Naive thymus-derived CD8-positive, alpha-beta T cell (primary cell): ENCODE results near the gene PTN. TPM values are rescaled to one million over a fixed set of nuclear protein-coding genes. Genes with fewer than 3 reads are reported as not detected.

Experiments used
- ATAC-seq, 2 donors: fragments of 150-1000 bp; cut with Tn5 transposase in 1 of 2; sonication (Bioruptor Pico), chemical (Tn5 transposase) in 1 of 2; 1 replicate in 1 of 2; 2 replicates in 1 of 2; pipeline ENCODE4 v1.10.0; 2021; ENCODE audit warnings: mild to moderate bottlenecking in 2 of 2, moderate library complexity in 2 of 2
- POLR2A ChIA-PET: fragments of 350-600 bp; sonication (Branson Sonifier 250); formaldehyde crosslinking; loops from one replicate; lab custom pipeline; 2021; ENCODE audit warnings: antibody characterized with exemption; lab: Charles Lee
- DNase-seq, 10 donors: peaks; one replicate each; pipeline versions ENCODE4 v3.0.0 to v3.0.0-alpha.2; 2020 to 2022
- H3K27ac Mint-ChIP-seq, 10 donors: one replicate each; pipeline ENCODE4 v1.8.0; 2020 to 2022; ENCODE audit warnings: mild to moderate bottlenecking in 10 of 10, mixed read lengths in 10 of 10, moderate library complexity in 4 of 10, inconsistent platforms in 1 of 10
- H3K27me3 Mint-ChIP-seq, 5 donors: one replicate each; pipeline ENCODE4 v1.8.0; 2021 to 2022; ENCODE audit warnings: mixed read lengths in 5 of 5
- H3K36me3 Mint-ChIP-seq, 3 donors: one replicate each; pipeline ENCODE4 v1.8.0; 2020 to 2022; ENCODE audit warnings: mixed read lengths in 3 of 3, mild to moderate bottlenecking in 2 of 3, inconsistent platforms in 1 of 3
- H3K4me1 Mint-ChIP-seq, 4 donors: one replicate each; pipeline ENCODE4 v1.8.0; 2021 to 2022; ENCODE audit warnings: mixed read lengths in 4 of 4
- H3K4me3 Mint-ChIP-seq, 10 donors: one replicate each; pipeline ENCODE4 v1.8.0; 2020 to 2022; ENCODE audit warnings: mild to moderate bottlenecking in 10 of 10, mixed read lengths in 10 of 10, moderate library complexity in 6 of 10, inconsistent platforms in 1 of 10
- H3K9me3 Mint-ChIP-seq, 9 donors: one replicate each; pipeline ENCODE4 v1.8.0; 2020 to 2022; ENCODE audit warnings: mixed read lengths in 9 of 9, mild to moderate bottlenecking in 3 of 9, inconsistent platforms in 1 of 9, moderate library complexity in 1 of 9
- polyA plus RNA-seq, 3 donors: library from polyadenylated mRNA; unstranded; fragments of 300-500 nt; fragmentation: Illumina TruSeq; gene quantifications; one replicate each; pipeline ENCODE4 v1.2.3, GENCODE V29; 2021
- total RNA-seq, 8 experiments: library from RNA in 2 of 8; stranded (reverse) in 2 of 8; gene quantifications; one replicate each; pipeline ENCODE4 v1.2.3 and lab custom pipeline; 2021 to 2026

Gene PTN
- total and polyA plus RNA-seq, 5 experiments from 2014 or later = not detected

DNA sequence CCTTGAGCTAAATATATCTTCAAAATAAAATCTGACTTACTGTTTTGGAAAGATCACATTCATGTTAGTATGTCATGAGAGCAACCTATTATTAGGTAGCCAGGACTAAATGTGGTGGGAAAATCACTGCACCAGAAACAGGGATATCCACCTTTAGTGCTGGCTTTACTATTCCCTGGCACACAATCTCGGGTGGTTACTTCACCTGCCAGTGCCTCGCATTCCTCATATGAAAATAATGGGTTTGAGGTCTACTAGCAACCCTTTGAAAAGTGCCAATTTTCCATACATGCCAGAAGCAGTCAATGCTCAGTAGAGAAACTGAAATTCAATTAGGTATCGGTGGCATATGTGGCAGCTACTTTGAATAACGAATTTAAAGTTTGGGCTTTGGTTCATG lies 36.8 kb downstream of the PTN start:
- H3K4me3 Mint-ChIP-seq = no peak overlapping the region
- H3K27me3 Mint-ChIP-seq = no peaks in the 10 kb centered on the region
- ATAC-seq (no peak), DNase-seq (no peak)
- POLR2A ChIA-PET = no interaction called here
- peaks cover 0 to 11% (median 0%) of the 10 kb centered on the region in 9 donors for H3K9me3 Mint-ChIP-seq
- no peaks in the 10 kb centered on the region for H3K4me1 Mint-ChIP-seq
- H3K36me3 Mint-ChIP-seq = no peaks in the 10 kb centered on the region
- no peak overlapping the region for H3K27ac Mint-ChIP-seq

DNA sequence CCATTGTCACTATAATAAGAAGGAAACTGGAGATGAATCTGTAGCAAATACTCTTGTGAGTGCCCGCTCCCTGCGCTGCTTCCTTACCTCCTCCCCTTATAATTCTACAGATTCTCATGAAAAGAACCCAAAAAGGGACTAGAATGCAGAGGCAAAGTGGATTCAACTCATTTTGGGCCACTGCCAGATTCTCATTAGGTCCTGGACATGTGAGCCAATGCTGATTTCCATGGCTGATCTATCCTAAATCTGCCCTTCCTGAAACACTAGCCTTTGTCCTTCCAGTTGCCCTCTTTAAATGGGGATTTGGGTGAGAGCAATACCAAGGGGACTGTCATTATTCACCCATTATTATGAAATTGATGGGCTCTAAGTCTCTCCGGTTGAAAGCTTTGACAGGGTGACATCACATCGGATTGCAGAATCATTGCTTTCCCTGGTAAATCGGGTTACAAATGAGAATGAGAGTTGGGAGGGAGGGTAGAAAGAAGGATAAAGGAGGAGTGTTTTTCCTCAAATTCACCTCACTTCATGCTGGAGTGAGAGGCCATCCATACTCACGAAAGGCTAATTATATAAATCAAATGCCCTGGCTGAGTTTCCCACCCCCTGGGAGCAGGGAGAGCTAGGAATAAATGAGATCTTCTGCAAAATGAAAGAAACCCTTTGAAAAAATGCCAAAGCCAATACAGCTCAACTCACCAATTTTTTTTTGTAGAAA lies 37.5 kb downstream of the PTN start:
- Mint-ChIP-seq H3K36me3 (no peaks in the 10 kb centered on the region), H3K27me3 (no peaks in the 10 kb centered on the region), H3K27ac (no peak overlapping the region), H3K9me3 (peaks cover 0 to 11% (median 2%) of the 10 kb centered on the region in 9 donors), H3K4me3 (no peak overlapping the region), H3K4me1 (no peaks in the 10 kb centered on the region)
- DNase-seq (no peak), ATAC-seq (no peak)
- POLR2A ChIA-PET = no interaction called here

DNA sequence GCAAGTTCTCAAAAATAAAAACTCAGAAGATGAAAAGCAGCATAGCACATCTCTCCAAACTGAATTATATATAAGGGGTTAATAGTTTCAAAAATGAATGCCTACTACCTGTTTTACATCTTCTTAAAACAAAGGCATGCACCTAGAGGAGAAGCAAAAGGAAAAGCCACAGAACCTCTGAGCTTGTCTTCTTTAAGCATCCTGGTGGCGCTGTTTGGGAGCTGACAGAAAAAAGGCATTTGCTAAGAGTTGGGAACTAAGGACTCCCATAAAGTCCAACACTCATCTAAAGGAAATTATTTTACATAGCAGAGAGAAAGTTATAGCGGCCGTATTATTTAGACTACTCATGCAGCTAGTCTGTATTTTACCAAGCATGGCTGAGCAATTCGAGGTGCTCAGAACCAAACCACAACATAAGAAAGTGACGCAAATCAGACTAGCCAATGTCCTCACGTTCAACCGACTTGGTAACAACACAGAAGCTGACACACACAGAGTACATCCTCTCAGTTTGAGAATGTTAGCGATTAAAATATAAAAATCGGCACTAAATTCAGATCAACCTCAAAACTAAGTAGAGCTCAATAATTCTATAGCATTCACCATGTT lies 38.8 kb downstream of the PTN start:
- no peaks in the 10 kb centered on the region for H3K4me1 Mint-ChIP-seq
- no peak overlapping the region for H3K27ac Mint-ChIP-seq
- ATAC-seq (no peak), DNase-seq (no peak)
- H3K9me3 Mint-ChIP-seq = peaks cover 0 to 8% (median 3%) of the 10 kb centered on the region in 9 donors
- H3K4me3 Mint-ChIP-seq = no peak overlapping the region
- POLR2A ChIA-PET = no interaction called here
- no peaks in the 10 kb centered on the region for H3K36me3 Mint-ChIP-seq
- H3K27me3 Mint-ChIP-seq = no peaks in the 10 kb centered on the region

DNA sequence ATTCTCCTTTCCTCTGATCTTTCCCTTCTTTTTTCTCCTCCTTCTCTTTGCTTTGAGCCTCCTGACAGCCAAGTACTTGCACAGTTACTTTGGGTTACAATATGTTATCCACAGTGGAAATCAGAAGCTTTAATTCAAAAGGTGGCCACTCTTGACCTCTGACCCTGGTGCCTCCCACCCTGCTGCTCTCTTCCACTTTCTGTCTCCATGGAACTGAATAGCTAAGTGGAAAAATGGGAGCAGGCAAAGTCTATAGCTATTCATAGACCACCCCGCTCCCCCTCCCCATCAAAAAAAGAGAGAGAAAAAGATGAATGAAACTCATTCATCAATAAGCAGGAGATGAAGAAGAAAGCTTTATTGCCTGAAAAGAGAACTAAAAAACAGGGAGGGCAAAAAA lies 39.4 kb downstream of the PTN start:
- no peaks in the 10 kb centered on the region for H3K36me3 Mint-ChIP-seq
- no peak overlapping the region for H3K27ac Mint-ChIP-seq
- POLR2A ChIA-PET = no interaction called here
- no peak overlapping the region for H3K4me3 Mint-ChIP-seq
- DNase-seq (no peak), ATAC-seq (no peak)
- peaks cover 0 to 8% (median 0%) of the 10 kb centered on the region in 9 donors for H3K9me3 Mint-ChIP-seq
- no peaks in the 10 kb centered on the region for H3K4me1 Mint-ChIP-seq
- no peaks in the 10 kb centered on the region for H3K27me3 Mint-ChIP-seq

DNA sequence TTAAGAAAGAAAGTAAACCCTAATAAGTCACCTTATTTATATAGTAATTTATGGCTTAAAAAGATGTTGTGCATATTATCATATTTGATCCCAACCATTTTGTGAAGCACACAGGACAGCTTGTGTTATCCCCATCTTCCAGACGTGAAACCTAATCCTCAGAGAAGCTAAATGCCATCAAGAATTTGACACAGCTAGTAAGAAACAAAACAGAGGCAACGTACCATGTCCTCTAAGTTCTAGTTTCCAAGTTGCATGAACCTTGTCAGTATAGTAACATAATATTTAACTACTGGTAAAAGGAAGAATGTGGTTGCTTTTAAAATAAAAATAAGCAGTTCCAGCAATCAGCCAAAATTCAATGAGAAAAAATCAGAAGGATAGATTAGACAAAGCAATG lies 41.5 kb downstream of the PTN start:
- Mint-ChIP-seq H3K27ac (no peak overlapping the region), H3K27me3 (no peaks in the 10 kb centered on the region), H3K36me3 (no peaks in the 10 kb centered on the region), H3K9me3 (peaks cover 0 to 8% (median 0%) of the 10 kb centered on the region in 9 donors), H3K4me3 (no peak overlapping the region), H3K4me1 (no peaks in the 10 kb centered on the region)
- POLR2A ChIA-PET = no interaction called here
- ATAC-seq = no peak
- no peak for DNase-seq

DNA sequence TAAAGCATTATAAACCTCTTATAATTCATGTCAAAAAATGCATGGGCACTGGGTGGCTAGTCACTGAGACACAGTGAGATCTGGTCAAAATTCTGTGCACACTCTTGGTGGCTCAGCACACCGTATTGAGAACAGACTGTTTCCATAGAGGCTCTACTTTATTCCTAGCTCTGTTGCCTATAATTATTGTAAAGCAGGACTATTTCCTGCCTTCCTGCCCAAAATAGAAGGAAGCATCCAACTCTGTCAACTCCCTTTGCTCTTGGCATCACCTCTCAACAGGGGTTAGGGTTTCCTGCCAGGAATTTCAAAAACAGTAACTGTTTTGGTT lies 45.1 kb downstream of the PTN start:
- Mint-ChIP-seq H3K36me3 (no peaks in the 10 kb centered on the region), H3K27me3 (no peaks in the 10 kb centered on the region), H3K4me3 (no peak overlapping the region), H3K9me3 (peaks cover 0 to 10% (median 3%) of the 10 kb centered on the region in 9 donors), H3K4me1 (no peaks in the 10 kb centered on the region), H3K27ac (no peak overlapping the region)
- DNase-seq (no peak), ATAC-seq (no peak)
- POLR2A ChIA-PET = no interaction called here

DNA sequence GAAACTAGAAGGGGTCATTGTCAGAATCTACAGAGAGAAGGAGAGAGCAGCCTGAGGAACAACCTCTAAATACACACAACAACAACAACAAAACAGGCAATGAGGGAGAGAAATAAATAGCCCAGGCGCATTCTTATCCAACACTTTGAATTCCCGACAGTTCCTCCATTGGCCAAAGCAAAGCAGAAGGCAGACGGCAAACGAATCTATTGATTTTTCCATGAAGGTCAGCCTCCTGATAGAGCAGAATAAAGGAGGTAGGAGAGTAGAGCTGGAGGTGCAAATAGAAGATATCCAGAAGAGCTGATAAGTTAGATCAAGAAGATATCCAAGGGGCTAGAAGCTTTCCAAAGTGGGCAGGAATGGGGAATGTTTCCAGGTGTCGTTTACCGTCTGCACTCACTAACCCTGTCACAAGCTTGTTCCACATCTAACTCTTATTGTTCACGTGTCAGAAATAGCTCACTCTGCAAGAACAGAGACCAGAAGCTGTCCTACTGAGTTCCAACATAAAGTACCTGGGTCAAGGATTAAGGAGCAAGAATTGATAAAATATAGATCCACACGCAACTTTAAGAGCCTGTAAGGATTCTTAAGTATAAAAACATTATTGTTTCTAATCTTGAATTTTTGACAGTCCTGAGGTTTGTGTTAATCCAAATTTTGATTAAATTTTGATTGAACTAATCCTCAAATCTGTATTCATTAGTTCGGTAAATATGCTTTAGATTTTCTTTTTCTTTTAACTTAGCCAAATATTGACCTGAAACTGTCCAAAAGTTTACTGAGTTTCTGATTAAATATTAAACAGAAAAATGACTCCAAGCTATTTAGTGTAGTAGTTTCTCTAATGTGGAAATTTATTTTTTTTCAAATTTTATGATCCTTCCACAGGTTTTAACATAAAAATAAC lies 45.7 kb downstream of the PTN start:
- H3K27me3 Mint-ChIP-seq = no peaks in the 10 kb centered on the region
- peaks cover 0 to 15% (median 3%) of the 10 kb centered on the region in 9 donors for H3K9me3 Mint-ChIP-seq
- no peak overlapping the region for H3K27ac Mint-ChIP-seq
- H3K4me3 Mint-ChIP-seq = no peak overlapping the region
- H3K4me1 Mint-ChIP-seq = no peaks in the 10 kb centered on the region
- DNase-seq (no peak), ATAC-seq (no peak)
- POLR2A ChIA-PET = no interaction called here
- H3K36me3 Mint-ChIP-seq = no peaks in the 10 kb centered on the region

DNA sequence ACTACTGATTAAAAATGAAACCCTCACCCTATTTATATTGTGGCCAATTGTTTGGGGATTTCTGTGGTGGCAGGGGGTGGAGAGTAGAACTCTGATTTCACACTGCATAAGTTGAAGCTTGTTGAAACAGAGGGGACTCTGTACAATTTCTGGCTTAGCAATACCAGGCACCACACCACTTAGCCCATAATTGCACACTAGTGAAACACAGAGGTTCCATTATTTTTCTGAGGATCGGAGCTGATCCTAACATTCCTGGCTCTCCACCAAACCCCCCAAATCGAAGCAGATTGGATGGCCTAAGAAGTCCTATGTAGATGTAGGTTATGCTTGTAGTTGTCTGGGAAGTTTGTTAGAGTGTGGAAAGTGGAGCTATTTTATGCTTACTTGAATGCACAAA lies 47.0 kb downstream of the PTN start:
- no peaks in the 10 kb centered on the region for H3K27me3 Mint-ChIP-seq

DNA sequence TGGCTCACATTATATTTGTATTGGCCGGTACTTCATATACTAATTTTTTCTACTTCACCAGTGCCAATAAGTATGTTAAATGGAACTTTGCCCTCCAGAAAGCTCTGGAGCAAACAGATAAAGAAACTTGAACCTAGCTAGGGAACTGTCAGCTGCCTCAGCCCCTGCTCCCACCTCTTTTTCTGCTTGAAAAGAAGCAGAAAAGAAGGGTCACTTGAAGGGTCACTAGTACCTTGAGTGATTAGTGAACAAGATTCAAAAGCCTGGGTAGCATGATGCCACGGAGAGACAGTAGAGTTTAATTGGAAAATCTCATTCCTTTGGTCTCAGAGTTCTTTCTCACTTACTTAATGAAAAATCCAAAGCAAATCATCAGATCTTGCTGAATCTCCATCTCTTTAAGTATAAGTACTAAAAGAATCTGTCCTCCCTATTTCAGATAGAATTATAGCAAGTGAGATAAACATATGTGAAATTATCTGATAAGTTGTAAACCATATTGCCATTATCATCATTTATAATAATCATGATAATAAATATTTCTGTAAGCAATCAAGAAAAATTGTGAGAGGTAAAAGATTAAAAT lies 47.7 kb downstream of the PTN start:
- Mint-ChIP-seq H3K27ac (no peak overlapping the region), H3K4me1 (no peaks in the 10 kb centered on the region), H3K36me3 (no peaks in the 10 kb centered on the region), H3K27me3 (no peaks in the 10 kb centered on the region), H3K4me3 (no peak overlapping the region), H3K9me3 (peaks cover 0 to 22% (median 0%) of the 10 kb centered on the region in 9 donors)
- ATAC-seq (no peak), DNase-seq (no peak)
- POLR2A ChIA-PET = no interaction called here

More for the DNA sequence above, 47.0 kb downstream of the PTN start:
- ATAC-seq (no peak), DNase-seq (no peak)
- Mint-ChIP-seq H3K9me3 (peaks cover 0 to 22% (median 3%) of the 10 kb centered on the region in 9 donors), H3K4me1 (no peaks in the 10 kb centered on the region), H3K4me3 (no peak overlapping the region), H3K36me3 (no peaks in the 10 kb centered on the region), H3K27ac (no peak overlapping the region)
- POLR2A ChIA-PET = no interaction called here

DNA sequence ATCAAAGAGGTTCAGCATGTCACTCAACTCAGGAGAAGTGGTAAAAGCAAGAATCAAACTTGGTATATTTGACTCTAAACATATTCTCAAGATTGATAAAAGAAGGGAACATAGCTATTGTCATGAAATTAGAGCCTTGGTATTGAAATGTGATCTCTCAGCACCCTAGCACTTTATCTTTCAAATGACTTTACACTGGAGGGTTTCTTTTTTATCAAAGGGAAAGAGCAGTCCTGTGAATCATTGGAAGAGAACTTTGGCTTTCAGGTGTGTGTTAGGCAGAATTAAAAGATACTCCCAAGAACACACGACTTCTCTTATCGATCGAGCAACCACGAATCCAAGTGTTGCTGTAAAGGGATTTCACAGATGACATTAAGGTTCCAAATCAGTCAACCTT lies 54.4 kb downstream of the PTN start:
- no peak overlapping the region for H3K4me3 Mint-ChIP-seq
- H3K4me1 Mint-ChIP-seq = no peaks in the 10 kb centered on the region
- no peaks in the 10 kb centered on the region for H3K27me3 Mint-ChIP-seq
- POLR2A ChIA-PET = no interaction called here
- no peak for DNase-seq
- ATAC-seq = no peak
- H3K27ac Mint-ChIP-seq = no peak overlapping the region
- H3K36me3 Mint-ChIP-seq = no peaks in the 10 kb centered on the region
- H3K9me3 Mint-ChIP-seq = peaks cover 0 to 19% (median 0%) of the 10 kb centered on the region in 9 donors

DNA sequence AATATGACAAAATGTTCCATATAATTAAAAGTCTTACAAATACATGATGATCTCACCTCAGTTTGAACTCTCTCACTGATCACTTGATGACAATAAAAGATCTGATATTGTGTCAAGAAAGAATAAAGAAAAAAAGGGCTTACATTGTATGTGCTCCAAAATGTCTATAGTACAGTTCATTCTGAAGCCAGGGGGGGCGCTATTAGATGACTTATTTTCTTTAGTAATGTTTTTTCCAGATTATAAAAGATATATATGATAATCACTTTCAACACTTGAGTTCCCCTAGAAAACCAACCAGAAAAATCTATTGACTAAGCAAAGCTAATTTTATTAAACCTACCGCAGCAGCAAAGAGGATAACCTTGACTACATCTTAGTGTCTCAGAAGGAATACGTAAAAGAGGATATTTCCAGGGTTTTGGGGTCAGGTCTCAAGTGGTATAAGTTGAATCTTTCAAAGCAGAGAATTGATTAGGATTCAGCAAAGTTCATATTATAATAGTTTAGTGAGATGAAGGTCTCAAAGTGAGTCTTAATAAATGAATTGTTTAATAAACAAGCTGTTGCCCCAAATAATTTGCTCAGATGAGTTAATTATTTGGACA lies 55.8 kb downstream of the PTN start:
- Mint-ChIP-seq H3K27ac (no peak overlapping the region), H3K36me3 (no peaks in the 10 kb centered on the region), H3K4me1 (no peaks in the 10 kb centered on the region), H3K27me3 (no peaks in the 10 kb centered on the region), H3K4me3 (no peak overlapping the region), H3K9me3 (peaks cover 0 to 13% (median 2%) of the 10 kb centered on the region in 9 donors)
- ATAC-seq = no peak
- DNase-seq = no peak
- POLR2A ChIA-PET = no interaction called here

DNA sequence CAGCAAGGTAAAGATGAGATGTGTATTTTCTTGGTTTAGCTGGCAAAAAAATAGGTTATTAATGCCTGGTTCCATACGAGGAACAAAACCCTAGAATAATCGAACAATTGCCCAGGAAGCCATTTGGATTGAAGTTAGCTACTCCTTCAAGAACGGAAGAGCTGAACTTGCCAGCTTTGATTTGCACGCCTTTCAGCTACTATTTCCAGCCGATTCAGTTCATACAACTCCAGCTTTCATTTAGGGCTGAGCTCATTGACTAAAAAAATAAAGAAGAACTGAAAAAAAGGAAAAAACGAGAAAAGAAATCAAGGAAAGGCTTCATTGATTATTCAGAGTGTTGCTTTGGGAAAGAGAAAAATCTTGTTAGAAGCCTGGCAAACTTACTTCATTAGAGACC lies 60.4 kb downstream of the PTN start:
- Mint-ChIP-seq H3K4me3 (no peak overlapping the region), H3K9me3 (peaks cover 0 to 6% (median 0%) of the 10 kb centered on the region in 9 donors), H3K27ac (no peak overlapping the region), H3K4me1 (no peaks in the 10 kb centered on the region), H3K36me3 (no peaks in the 10 kb centered on the region), H3K27me3 (no peaks in the 10 kb centered on the region)
- POLR2A ChIA-PET = no interaction called here
- ATAC-seq = no peak
- no peak for DNase-seq
